ENCODE measurements around the gene PNPLA1.

DNA sequence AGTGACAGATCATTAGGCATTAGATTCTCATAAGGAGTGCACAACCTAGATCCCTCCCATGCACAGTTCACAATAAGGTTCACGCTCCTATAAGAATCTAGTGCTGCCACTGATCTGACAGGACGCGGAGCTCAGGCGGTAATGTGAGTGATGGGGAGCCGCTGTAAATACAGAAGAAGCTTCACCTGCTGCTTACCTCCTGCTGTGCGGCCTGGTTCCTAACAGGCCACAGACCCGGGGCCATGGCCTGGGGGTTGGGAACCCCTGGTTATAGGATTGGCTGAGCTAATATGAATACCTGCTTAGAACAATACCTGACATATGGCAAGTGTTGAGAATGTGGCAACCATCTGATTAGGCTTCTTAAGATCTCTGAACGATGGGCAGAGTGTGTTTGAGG lies 2.4 kb downstream of the PNPLA1 start:
- TF ChIP-seq, protein P1, sequence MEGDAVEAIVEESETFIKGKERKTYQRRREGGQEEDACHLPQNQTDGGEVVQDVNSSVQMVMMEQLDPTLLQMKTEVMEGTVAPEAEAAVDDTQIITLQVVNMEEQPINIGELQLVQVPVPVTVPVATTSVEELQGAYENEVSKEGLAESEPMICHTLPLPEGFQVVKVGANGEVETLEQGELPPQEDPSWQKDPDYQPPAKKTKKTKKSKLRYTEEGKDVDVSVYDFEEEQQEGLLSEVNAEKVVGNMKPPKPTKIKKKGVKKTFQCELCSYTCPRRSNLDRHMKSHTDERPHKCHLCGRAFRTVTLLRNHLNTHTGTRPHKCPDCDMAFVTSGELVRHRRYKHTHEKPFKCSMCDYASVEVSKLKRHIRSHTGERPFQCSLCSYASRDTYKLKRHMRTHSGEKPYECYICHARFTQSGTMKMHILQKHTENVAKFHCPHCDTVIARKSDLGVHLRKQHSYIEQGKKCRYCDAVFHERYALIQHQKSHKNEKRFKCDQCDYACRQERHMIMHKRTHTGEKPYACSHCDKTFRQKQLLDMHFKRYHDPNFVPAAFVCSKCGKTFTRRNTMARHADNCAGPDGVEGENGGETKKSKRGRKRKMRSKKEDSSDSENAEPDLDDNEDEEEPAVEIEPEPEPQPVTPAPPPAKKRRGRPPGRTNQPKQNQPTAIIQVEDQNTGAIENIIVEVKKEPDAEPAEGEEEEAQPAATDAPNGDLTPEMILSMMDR (IDR thresholded peaks at IDR 0.05; ENCODE audit: low read depth, low read length) = no peak
- TF ChIP-seq EZH2phosphoT487 (IDR thresholded peaks at IDR 0.05; ENCODE audit: low read depth) = no peak

Measured in OCI-LY3 (cell line).